NK-92 treated with Interleukin-12 subunit alpha and Interleukin-12 subunit beta, amount 100 ng/mL, for 24 hours (cell line): ENCODE data around the gene GALNT17.

Experiments
- DNase-seq: peaks from one replicate; lab custom pipeline; 2025; lab: John Stamatoyannopoulos, UW

The GALNT17 gene

DNA sequence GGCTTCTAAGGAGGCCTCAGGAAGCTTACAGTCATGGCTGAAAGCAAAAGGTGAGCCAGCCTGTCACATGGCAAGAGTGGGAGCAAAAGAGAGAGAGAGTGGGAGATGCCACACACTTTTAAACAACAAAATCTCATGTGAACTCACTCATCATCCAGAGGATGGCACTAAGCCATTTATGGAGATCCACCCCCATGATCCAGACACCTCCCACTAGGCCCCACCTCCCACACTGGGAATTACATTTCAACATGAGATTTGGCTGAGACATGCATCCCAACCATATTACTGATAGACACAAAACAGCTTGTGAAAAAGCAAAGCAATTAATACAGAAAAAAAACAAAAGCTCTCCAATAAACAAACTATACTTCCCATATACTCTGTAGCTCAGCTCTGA is 210.3 kb downstream of the GALNT17 start:
- DNase-seq, result no peak

DNA sequence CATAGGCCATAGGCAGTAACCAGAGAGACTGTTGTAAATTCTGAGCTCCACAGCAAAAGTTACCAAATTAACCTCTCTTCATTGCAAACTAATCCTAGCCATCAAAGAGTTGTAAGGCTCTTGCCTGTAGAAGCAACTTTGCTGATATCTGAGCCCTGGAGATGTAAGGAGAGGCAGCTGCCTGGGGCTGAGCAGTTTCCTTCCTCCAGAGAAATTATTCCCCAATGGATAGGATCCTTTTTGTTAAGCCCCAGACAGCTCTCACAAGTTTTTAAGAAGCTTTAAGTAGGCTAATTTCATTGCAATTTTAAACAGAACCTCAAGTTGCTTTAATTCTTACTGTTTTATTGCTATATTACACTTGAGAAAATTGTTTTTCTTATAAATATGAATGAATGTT is 211.1 kb downstream of the GALNT17 start:
- DNase-seq, result no peak

DNA sequence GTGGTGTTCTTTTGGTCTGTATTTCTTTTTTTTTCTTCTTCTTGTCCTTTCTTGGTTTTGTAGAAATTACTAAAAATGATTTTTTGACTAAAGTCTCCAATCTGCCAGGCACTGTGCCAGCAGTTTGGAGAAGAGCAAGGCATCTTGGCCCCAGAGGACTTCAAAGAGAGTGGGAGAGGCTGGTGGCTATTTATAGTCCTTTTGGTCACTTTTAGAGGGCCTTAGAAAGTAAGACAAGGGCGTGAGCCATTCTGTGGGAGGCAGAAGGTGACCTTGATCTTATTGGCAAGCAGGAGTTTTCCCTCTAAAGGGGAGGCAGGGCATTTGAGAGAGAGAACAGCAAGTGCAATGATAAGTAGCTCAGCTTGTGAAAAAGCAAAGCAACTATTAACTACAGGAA is 211.9 kb downstream of the GALNT17 start:
- DNase-seq, result no peak

DNA sequence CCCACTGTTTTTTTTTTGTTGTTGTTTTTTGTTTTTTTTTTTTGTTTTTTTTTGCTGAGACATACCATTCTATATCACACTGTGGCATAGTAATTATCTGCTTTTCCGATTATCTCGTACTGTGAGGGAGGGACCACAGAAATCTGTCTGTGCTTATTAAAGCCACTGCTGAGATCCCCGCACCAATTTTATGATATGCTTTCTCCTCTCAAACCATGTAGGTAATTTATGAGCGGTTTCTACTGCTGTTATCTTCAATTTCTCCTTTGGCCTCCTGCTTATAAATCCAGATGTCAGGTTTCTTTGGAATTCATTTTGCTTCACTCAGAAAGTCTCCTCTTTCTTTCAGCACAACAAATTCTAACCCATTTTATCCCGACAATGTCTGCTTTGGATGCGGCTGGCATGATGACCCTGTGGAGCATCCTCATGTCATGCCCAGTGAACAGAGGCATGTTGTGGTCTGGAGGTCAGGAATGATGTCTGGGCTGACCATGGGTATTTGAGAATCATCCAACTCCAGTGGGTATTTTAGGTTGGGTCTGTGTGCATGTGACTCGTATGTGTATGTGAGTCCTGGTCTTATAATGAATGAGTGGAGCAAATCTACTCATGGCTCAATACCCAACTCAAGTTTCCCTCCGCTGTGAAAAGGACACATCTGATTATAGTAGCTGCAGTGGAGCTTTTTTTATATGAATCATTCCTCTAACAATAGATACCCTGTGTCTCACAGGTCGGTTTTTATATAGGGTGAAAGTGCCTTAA is 213.4 kb downstream of the GALNT17 start:
- DNase-seq, result no peak

DNA sequence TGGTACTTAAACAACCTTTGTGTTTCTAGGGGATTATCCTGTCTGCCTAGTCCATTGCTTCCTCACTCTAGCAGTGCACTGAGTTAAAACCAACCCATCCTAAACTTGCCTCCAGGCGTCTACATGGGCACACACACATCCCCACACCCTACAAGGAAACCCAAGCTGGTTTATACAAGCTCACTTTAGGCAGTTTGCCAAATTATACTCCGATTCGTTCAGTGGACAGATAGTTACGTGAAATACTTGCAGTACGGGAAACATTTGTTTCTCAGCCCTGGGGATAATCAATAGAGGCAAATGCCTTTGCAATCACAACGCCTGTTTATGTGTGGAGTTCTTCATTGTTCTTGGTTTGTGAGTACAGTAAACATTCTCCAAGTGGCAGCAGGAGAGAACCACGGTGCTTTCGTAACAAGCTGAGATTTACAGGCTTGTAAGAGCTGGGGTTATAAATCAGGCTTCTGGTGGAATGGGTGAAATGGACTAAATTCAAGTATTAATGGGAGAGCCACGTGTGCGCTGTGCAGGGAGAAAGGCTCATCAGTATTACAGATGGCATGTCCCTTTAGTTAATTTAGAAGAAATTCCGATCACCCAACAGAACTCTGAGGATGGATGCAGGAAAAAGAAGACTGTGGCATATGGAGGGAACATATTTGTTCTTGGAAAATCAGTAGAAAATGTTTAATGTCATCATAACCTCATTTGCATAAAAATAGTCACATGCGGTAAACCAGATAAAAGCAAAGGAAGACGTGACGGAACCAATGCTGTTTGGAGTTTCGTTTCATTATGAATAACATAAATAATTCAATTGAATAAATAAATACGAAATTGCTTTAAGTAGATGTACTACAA is 217.1 kb downstream of the GALNT17 start:
- no peak for DNase-seq

DNA sequence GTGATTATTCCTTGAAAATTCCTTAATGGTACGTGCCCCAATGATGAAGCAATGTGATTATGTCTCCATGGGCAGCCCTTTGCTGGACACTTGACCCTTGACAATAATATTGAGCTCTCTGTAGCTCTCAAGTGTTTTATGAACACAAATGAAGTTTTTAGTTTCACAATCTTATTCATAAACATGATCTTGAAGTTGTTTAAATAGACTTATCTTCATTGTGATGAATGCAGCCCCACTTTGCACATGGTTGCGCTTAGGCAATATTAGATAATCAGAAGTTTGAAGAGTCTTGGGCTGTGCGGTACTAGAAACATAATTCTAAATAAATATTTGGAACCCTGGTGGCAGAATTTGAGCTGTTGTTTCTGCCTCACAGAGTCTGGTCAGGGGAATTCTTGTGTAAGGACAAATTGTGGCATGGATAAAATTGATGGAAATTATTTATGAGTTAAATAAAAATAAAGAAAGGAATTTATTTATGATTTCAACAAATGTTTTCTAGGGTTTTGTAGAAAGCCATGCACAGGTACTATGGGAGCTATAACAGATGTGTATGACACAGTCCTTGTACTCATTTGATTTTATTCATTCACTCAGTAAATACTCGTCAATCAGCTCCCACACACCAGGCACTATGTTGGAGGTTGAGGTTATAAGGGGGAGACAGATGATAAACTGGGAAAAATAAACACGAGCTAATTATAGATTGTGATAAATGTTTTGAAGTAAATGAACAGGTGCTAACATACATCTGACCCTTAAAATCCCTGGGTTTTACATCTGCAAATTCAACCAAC is 217.9 kb downstream of the GALNT17 start:
- no peak for DNase-seq

DNA sequence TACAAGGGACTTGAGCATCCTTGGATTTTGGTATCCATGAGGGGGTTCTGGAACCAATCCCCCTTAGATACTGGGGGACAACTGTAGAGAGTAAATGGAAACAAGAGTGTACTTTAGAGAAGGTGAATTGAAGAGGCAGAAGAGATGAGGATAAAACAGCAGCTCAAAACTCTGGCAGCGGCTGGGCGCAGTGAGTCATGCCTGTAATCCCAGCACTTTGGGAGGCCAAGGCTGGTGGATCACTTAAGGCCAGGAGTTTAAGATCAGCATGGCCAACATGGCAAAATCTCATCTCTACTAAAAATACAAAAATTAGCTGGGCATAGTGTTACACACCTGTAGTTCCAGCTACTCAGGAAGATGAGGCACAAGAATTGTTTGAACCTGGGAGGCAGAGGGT is 218.7 kb downstream of the GALNT17 start:
- DNase-seq, result no peak

DNA sequence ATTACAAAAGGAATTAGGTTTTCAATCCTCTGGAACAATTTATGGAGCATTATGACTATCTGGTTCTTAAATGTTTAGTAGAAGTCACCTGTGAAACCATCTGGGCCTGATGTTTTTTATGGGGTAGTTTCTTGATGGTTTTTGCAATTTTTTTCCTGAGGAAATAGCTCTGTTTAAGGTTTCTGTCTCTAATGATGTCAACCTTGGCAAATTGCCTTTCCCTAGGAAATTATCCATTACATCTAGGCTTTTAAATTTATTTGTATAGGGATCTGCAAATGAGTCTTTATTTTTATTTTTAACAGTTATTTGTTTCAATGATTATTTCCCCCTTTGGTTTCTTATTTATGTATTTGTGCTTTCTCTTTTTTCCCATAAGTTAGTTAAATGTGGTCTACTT is 222.8 kb downstream of the GALNT17 start:
- DNase-seq, result no peak

DNA sequence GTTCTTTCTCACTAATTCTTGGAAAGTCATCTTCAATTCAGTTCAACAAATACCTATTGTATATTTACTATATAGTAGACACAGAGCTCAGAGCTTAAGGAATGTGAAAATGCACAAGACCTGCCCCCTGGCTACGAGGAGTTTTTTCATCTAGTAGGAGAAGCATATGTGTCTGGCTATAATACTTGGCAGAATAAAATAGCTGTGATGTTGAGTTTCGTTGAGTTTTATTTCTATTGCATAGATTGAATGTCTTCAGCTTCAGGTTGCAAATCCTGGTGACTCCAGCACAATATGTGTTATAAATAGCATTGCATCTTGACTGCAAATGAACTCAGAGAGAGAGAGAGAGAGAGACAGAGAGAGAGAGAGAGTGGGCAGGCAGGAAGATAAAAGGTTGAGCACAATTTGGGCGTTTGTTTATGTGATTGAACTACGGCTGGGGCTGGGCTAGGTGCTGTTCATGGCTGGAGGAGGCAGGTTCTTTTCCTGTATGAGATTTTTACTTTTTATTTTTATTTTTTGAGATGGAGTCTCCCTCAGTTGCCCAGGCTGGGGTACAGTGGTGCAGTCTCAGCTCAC is 229.6 kb downstream of the GALNT17 start:
- no peak for DNase-seq

DNA sequence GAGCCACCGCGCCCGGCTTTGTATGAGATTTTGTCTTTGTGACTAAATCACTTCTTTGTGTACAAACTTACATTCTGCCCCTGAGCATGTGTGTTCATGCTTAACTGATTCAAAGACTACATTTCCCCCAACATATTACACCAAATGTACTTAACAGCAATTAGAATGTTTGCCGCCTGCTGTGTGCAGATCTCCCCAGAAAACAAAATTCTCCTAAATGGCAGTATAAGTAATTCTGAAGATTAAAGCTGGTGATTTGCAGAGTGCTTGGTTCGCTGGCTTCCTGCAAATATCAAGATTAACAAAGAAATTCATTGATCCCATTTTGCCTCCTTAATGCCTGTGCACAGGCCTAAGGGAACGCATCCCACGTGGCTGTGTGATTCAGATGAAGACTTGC is 230.3 kb downstream of the GALNT17 start:
- no peak for DNase-seq

DNA sequence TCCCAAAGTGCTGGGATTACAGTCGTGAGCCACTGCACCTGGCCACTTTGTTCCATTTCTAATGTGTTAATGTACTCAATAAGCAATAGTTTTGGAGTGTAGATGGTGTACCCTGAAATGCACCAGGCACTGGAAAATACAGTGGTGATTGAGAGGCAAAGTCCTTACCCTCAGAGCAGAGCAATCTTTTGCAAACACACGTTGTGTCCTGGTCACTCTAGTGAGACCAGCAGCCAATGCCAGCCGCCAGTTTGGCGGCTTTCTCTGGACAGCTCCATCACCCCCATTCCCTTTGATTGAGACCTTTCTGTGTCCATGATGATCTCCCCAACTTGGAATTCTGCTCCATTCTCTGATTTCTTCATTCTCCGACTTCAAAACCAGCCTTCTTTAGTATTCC is 231.3 kb downstream of the GALNT17 start:
- no peak for DNase-seq

DNA sequence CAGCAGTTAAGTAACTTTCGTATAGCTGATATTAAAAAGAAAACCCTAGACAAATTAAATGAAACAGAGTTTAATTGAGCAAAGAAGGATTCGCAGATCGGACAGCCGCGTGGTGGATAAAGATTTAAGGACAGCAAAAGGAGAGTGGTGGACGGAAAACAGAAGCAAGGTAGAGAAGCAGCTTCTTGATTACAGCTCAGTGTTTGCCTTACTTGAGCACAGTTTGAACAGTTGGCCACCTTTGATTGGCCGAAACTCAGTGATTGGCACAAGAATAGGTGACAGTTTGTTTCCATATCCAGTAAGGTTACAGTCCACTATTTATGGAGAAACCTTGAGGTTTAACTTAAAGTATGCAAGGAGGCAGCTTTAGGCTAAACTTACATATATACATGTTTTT is 231.7 kb downstream of the GALNT17 start:
- DNase-seq, result no peak

DNA sequence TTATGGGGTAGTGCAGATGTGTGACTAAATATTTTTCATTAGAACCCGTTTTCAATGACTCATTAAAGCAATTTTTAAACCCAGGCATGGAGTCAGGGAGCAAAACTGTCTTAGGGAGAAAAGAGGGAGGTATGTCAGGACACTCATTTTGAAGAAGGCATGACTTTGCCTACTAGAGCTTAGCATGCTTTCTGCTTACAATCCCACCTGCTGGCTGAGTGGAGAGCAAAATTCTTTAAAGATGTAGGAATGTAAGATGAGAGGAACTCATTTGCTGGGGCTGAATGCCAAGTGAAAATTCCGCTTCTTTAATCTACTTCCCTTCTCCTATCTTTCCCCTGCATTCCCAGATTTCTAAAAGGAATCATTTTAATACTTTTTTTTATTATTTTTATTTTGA is 232.6 kb downstream of the GALNT17 start:
- no peak for DNase-seq

DNA sequence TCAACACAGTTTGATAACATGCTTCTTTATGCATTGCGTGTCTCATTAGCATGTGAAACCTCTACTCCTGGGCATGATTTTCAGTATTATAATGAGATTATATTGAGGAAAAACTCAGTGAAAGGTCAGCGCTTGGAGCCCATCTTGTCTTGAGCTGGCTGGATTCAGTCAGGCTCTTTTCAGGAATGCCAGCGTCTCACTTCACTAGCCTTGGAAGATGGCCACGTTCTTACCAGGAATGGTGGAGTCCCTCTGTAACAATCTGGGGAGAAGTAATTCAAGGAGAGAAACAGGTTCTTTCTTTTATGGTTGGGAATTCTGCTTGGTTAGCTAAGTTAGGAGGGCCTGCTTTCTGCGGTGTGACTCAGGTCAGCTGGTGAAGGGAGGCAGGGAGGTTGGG is 241.0 kb downstream of the GALNT17 start:
- DNase-seq, result no peak

DNA sequence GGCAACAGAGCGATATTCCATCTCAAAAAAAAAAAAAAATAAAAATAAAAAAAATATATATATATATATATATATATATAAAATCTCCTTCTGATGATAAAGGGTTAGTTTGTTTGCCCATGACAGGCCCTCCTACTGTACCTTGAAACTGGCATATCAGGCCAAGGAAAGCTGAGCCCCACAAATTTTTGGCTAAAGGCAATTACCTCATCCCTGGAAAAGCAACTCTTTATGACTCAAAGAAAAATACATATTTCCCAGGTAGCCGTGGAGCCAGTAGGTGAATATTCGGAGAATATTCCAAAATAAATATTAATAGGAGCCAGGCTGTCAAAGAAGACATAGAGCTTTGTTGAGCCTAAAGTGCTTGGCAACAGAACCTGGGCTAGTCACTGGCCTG is 245.1 kb downstream of the GALNT17 start:
- no peak for DNase-seq

DNA sequence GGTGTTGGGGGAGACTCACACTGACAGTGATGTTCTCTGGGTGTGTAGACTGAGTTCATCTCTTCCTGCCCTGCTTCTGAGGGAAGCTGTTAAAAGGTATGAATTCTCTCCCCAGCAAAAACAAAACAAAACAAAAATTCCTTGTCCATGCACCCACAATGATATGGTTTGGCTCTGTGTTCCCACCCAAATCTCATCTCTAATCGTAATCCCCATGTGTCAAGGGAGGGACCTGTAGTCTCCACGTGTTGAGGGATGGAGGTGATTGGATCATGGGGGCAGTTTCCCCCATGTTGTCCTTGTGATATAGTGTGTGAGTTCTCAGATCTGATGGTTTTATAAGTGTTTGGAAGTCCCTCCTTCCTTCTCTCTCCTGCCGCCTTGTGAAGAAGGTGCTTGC is 245.5 kb downstream of the GALNT17 start:
- DNase-seq, result no peak

DNA sequence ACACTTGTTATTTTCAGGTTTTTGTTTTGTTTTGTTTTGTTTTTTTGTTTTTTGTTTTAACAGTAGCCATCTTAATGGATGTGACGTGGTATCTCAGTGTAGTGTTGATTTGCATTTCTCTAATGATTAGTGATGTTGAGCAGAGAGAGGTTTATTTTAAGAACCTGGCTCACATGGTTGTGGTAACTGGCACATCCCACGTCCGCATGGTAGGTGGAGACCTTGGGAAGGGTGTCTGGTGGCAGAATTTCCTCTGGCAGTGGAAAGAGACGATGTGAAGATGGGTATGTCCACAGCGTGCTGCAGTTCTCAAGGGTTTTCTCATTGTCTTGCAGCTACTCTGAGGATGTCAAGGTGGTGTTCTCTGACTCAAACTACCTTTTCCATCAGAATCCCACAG is 252.2 kb downstream of the GALNT17 start:
- DNase-seq, result no peak

DNA sequence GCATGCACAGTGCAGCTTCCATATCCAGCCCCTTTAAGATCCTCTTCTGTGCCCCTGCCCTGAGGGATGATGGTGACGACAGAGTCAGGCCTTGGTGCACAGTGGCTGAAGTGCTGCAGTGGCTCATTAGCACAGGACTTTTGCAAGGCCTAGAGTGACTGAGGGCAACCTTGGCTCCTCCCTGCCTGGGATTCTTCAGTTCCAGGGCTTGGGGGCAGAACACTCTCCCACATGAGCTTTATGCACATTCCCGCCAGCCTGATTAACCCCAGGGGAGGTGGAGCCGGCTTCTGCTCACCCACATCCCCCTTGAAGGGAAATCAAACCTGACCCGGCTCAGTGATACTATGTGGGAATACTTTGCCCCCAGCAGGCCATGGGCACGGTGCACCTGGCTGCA is 253.4 kb downstream of the GALNT17 start:
- DNase-seq, result no peak

DNA sequence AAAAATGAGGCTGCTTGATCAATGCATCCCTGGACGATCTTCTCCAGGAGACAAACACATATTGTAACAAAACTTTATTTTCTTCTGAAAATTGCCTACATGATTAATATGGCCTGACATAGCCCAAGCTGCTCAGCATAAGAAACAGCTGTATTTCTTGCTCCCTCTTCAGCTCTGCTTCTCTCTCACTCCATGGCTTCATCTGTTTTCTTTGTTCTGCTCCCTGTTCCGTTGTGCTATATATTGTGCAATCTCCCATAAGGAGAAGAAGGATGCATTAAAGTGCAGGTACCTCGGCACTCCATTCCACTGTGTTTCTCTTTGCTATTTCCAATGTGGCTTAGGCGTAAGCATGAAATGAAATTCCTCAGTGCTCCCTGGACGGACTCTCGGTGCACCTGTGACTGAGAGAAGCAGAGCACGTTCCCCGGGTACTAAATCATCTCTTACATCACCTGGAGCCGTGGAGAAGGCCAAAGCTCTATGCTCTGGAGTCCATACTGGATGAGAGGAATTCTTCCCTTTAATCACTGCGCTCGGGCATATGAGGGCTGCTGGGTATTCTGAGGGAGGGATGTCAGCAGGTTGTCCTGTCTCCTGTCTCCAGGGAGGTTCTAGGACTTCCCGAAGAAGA is 254.3 kb downstream of the GALNT17 start:
- DNase-seq, result no peak

DNA sequence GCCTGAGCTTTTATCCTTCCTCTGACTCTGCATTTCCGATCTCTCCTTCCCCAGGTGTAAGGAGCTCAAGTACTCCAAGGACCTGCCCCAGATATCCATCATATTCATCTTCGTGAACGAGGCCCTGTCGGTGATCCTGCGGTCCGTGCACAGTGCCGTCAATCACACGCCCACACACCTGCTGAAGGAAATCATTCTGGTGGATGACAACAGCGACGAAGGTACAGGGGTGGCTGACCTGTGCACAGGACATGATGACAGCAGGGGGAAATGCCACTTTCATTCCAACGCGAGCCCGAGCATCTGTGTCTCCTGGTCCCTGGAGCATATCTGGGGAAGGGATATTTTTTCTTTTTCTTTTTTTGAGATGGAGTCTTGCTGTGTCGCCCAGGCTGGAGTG is 256.2 kb downstream of the GALNT17 start:
- DNase-seq, result no peak

DNA sequence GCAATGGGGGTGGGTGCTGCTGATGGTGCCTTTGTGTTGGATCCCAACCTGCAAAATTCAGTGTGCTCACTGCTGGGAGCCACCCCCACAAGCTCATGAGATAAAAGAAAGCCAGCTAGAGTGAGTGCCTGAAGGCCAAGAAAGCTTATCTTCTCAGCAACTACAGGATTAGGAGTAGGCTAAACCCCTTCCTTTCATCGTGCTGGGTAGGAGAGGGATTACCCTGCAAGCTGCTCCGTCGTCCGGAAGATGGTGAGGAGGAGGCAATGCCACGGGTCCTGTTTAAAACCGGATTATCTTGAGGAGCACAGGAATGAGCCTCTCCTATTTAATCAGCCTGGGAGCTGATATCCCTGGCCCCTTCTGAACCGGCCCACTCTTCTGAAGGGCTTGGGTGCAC is 258.0 kb downstream of the GALNT17 start:
- no peak for DNase-seq

DNA sequence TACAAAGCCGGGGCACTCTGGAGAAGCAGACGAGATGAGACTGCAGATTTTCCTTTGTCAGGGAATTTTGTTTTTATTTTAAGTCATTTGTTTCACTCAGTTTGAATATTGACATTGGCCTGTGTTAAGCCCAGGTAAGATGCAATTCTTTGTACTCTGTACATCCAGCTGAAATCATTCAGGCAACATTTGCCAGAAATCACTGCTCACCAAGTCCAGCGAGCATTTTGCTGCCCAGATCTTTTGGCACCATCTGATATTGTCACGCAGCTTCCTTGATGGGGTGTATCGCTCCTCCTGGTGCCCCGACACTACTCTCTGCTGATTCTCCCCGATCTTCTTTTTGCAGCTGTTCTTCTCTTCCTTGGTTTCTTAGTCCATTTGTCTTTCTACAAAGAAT is 261.7 kb downstream of the GALNT17 start:
- DNase-seq, result no peak
